Measurements from ENCODE around the gene GP5. TPM values are rescaled to one million over a fixed set of nuclear protein-coding genes. Genes with fewer than 3 reads are reported as not detected.

The GP5 gene
- total and polyA plus RNA-seq, 2 of the 13 experiments (the other 11 are each of a cell fraction or from before 2014, with no cell fraction given): not detected

DNA sequence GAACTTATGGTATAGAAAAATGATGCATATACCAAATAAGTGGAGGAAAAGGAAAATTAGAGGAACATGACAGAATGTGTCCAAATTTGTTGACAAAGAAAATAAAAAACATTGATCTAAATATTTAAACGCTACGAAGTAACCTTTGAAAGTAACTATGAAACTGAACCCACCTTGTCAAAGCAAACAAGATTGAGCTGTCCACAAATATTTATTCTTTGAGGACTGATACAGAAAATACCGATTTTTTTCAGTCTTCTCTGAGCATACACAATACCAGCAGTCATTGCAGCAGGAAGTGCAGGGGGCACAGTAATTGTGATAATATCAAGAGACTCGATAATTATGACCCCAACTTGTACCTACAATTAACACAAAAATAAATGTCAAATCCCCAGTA is 47.7 kb upstream of the GP5 start (continued):
- TF ChIP-seq, protein P1, sequence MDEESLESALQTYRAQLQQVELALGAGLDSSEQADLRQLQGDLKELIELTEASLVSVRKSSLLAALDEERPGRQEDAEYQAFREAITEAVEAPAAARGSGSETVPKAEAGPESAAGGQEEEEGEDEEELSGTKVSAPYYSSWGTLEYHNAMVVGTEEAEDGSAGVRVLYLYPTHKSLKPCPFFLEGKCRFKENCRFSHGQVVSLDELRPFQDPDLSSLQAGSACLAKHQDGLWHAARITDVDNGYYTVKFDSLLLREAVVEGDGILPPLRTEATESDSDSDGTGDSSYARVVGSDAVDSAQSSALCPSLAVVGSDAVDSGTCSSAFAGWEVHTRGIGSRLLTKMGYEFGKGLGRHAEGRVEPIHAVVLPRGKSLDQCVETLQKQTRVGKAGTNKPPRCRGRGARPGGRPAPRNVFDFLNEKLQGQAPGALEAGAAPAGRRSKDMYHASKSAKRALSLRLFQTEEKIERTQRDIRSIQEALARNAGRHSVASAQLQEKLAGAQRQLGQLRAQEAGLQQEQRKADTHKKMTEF (CRISPR knock-in tag; IDR thresholded peaks at IDR 0.05): no peak
- TF ChIP-seq MAFK (conservative IDR thresholded peaks at IDR 0.05 in 1 of 2, IDR thresholded peaks at IDR 0.05 in 1 of 2; ENCODE audit: low read length in 2 of 2) (no peak), NFRKB (IDR thresholded peaks at IDR 0.05) (no peak), STAT5B (CRISPR knock-in tag; IDR thresholded peaks at IDR 0.05) (no peak), FOXA1 (IDR thresholded peaks at IDR 0.05) (peak; percentile 76), FOXA1 (CRISPR knock-in tag; IDR thresholded peaks at IDR 0.05) (peak; percentile 78), THAP11 (CRISPR knock-in tag; IDR thresholded peaks at IDR 0.05) (0 out of 2 replicates have a peak, but pooled peaks have one; percentile 26), CEBPB (IDR thresholded peaks at IDR 0.05; ENCODE audit: borderline replicate concordance, low read depth, low read length) (no peak), SP2 (CRISPR knock-in tag; IDR thresholded peaks at IDR 0.05) (no peak), ARHGAP35 (CRISPR knock-in tag; IDR thresholded peaks at IDR 0.05; ENCODE audit: borderline replicate concordance) (no peak), AHR (CRISPR knock-in tag; IDR thresholded peaks at IDR 0.05) (no peak), ZNF550 (CRISPR knock-in tag; IDR thresholded peaks at IDR 0.05; ENCODE audit: borderline replicate concordance) (no peak), GATA4 (IDR thresholded peaks at IDR 0.05; ENCODE audit: borderline replicate concordance, low read depth) (no peak), TAF1 (CRISPR knock-in tag; IDR thresholded peaks at IDR 0.05) (no peak), NFATC3 (CRISPR knock-in tag; IDR thresholded peaks at IDR 0.05) (no peak), ZNF552 (CRISPR knock-in tag; IDR thresholded peaks at IDR 0.05; ENCODE audit: borderline replicate concordance) (no peak), SIN3B (IDR thresholded peaks at IDR 0.05; ENCODE audit: low read length) (no peak)
- TF ChIP-seq, protein P2, sequence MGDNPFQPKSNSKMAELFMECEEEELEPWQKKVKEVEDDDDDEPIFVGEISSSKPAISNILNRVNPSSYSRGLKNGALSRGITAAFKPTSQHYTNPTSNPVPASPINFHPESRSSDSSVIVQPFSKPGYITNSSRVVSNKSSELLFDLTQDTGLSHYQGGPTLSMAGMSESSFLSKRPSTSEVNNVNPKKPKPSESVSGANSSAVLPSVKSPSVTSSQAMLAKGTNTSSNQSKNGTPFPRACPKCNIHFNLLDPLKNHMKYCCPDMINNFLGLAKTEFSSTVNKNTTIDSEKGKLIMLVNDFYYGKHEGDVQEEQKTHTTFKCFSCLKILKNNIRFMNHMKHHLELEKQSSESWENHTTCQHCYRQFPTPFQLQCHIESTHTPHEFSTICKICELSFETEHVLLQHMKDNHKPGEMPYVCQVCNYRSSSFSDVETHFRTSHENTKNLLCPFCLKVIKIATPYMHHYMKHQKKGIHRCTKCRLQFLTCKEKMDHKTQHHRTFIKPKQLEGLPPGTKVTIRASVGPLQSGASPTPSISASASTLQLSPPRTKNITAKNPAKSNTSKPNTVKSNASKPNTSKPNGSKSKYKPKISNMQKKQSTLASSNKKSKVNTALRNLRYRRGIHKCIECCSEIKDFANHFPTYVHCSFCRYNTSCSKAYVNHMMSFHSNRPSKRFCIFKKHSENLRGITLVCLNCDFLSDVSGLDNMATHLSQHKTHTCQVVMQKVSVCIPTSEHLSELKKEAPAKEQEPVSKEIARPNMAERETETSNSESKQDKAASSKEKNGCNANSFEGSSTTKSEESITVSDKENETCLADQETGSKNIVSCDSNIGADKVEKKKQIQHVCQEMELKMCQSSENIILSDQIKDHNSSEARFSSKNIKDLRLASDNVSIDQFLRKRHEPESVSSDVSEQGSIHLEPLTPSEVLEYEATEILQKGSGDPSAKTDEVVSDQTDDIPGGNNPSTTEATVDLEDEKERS (CRISPR knock-in tag; IDR thresholded peaks at IDR 0.05): no peak
- TF ChIP-seq, protein P3, sequence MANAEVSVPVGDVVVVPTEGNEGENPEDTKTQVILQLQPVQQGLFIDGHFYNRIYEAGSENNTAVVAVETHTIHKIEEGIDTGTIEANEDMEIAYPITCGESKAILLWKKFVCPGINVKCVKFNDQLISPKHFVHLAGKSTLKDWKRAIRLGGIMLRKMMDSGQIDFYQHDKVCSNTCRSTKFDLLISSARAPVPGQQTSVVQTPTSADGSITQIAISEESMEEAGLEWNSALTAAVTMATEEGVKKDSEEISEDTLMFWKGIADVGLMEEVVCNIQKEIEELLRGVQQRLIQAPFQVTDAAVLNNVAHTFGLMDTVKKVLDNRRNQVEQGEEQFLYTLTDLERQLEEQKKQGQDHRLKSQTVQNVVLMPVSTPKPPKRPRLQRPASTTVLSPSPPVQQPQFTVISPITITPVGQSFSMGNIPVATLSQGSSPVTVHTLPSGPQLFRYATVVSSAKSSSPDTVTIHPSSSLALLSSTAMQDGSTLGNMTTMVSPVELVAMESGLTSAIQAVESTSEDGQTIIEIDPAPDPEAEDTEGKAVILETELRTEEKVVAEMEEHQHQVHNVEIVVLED (CRISPR knock-in tag; IDR thresholded peaks at IDR 0.05; ENCODE audit: borderline replicate concordance): no peak
- TF ChIP-seq, protein P4, sequence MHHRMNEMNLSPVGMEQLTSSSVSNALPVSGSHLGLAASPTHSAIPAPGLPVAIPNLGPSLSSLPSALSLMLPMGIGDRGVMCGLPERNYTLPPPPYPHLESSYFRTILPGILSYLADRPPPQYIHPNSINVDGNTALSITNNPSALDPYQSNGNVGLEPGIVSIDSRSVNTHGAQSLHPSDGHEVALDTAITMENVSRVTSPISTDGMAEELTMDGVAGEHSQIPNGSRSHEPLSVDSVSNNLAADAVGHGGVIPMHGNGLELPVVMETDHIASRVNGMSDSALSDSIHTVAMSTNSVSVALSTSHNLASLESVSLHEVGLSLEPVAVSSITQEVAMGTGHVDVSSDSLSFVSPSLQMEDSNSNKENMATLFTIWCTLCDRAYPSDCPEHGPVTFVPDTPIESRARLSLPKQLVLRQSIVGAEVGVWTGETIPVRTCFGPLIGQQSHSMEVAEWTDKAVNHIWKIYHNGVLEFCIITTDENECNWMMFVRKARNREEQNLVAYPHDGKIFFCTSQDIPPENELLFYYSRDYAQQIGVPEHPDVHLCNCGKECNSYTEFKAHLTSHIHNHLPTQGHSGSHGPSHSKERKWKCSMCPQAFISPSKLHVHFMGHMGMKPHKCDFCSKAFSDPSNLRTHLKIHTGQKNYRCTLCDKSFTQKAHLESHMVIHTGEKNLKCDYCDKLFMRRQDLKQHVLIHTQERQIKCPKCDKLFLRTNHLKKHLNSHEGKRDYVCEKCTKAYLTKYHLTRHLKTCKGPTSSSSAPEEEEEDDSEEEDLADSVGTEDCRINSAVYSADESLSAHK (CRISPR knock-in tag; IDR thresholded peaks at IDR 0.05; ENCODE audit: borderline replicate concordance): no peak
- TF ChIP-seq, protein P5, sequence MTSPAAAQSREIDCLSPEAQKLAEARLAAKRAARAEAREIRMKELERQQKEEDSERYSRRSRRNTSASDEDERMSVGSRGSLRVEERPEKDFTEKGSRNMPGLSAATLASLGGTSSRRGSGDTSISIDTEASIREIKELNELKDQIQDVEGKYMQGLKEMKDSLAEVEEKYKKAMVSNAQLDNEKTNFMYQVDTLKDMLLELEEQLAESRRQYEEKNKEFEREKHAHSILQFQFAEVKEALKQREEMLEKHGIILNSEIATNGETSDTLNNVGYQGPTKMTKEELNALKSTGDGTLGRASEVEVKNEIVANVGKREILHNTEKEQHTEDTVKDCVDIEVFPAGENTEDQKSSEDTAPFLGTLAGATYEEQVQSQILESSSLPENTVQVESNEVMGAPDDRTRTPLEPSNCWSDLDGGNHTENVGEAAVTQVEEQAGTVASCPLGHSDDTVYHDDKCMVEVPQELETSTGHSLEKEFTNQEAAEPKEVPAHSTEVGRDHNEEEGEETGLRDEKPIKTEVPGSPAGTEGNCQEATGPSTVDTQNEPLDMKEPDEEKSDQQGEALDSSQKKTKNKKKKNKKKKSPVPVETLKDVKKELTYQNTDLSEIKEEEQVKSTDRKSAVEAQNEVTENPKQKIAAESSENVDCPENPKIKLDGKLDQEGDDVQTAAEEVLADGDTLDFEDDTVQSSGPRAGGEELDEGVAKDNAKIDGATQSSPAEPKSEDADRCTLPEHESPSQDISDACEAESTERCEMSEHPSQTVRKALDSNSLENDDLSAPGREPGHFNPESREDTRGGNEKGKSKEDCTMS (CRISPR knock-in tag; conservative IDR thresholded peaks at IDR 0.05): no peak
